Natural killer cell treated with Interleukin-12 subunit alpha and Interleukin-12 subunit beta and Interleukin-15 and Interleukin-18, amount 100 ng/mL, for 72 hours (primary cell): ENCODE data around the gene RFX2. TPM values are rescaled to one million over a fixed set of nuclear protein-coding genes. Genes with fewer than 3 reads are reported as not detected.

Experiments used
- ATAC-seq, 2 donors: fragments of 150-1000 bp; cut with Tn5 transposase in 1 of 2; sonication (Bioruptor Pico), chemical (Tn5 transposase) in 1 of 2; 2 replicates each; pipeline ENCODE4 v1.10.0; 2021
- DNase-seq: peaks from one replicate; pipeline ENCODE4 v3.0.0; 2022; ENCODE audit warnings: low spot score
- H3K27ac Mint-ChIP-seq, 2 donors: 1 replicate in 1 of 2; 2 replicates in 1 of 2; pipeline ENCODE4 v1.8.0; 2022; ENCODE audit warnings: mixed read lengths in 2 of 2, mild to moderate bottlenecking in 1 of 2, moderate library complexity in 1 of 2
- H3K27me3 Mint-ChIP-seq, 2 donors: 1 replicate in 1 of 2; 2 replicates in 1 of 2; pipeline ENCODE4 v1.8.0; 2022; ENCODE audit warnings: mixed read lengths in 2 of 2
- H3K36me3 Mint-ChIP-seq: one replicate; pipeline ENCODE4 v1.8.0; 2022; ENCODE audit warnings: mixed read lengths
- H3K4me1 Mint-ChIP-seq, 2 donors: 1 replicate in 1 of 2; 2 replicates in 1 of 2; pipeline ENCODE4 v1.8.0; 2022; ENCODE audit warnings: low read depth in 2 of 2, mixed read lengths in 2 of 2, mild to moderate bottlenecking in 1 of 2
- H3K4me3 Mint-ChIP-seq: one replicate; pipeline ENCODE4 v1.8.0; 2022; ENCODE audit warnings: mixed read lengths
- H3K9me3 Mint-ChIP-seq: 2 replicates; pipeline ENCODE4 v1.8.0; 2022; ENCODE audit warnings: mixed read lengths
- total RNA-seq, 2 donors: library from RNA; stranded (reverse); gene quantifications; one replicate each; pipeline ENCODE4 v1.2.3, GENCODE V29; 2022

Gene RFX2
- total RNA-seq, 2 donors from 2014 or later, result 6.6 to 6.9 TPM

- Mint-ChIP-seq H3K36me3 (no peaks in the 10 kb centered on the region), H3K27ac (peak overlapping the region in 1 of 2 donors; percentile 0), H3K4me3 (no peak overlapping the region), H3K27me3 (peaks cover 6 to 25% of the 10 kb centered on the region in 2 donors), H3K4me1 (peaks cover 26 to 40% of the 10 kb centered on the region in 2 donors), H3K9me3 (no peaks in the 10 kb centered on the region)
- DNase-seq, result no peak
- peak; percentile 64 to 68 for ATAC-seq
These were observed 44.5 kb downstream of the RFX2 start for GRCh38 chr19:6065685-6066374.

GRCh38 chr19:6064336-6065073, 45.8 kb downstream of the RFX2 start:
- Mint-ChIP-seq H3K4me1 (peaks cover 29 to 42% of the 10 kb centered on the region in 2 donors), H3K4me3 (no peak overlapping the region), H3K27ac (no peak overlapping the region)

GRCh38 chr19:6063576-6064335, 46.5 kb downstream of the RFX2 start:
- ATAC-seq (no peak), DNase-seq (no peak)
- Mint-ChIP-seq H3K4me3 (no peak overlapping the region), H3K9me3 (no peaks in the 10 kb centered on the region), H3K27me3 (peaks cover 6 to 32% of the 10 kb centered on the region in 2 donors), H3K27ac (no peak overlapping the region), H3K4me1 (peaks cover 24 to 38% of the 10 kb centered on the region in 2 donors), H3K36me3 (no peaks in the 10 kb centered on the region)

More at GRCh38 chr19:6064336-6065073, 45.8 kb downstream of the RFX2 start:
- DNase-seq, result no peak
- Mint-ChIP-seq H3K9me3 (no peaks in the 10 kb centered on the region), H3K36me3 (no peaks in the 10 kb centered on the region), H3K27me3 (peaks cover 6 to 32% of the 10 kb centered on the region in 2 donors)
- ATAC-seq, result no peak

- peaks cover 6 to 32% of the 10 kb centered on the region in 2 donors for H3K27me3 Mint-ChIP-seq
- DNase-seq, result no peak
- no peaks in the 10 kb centered on the region for H3K36me3 Mint-ChIP-seq
- no peak for ATAC-seq
- no peak overlapping the region for H3K4me3 Mint-ChIP-seq
- H3K27ac Mint-ChIP-seq, result no peak overlapping the region
- H3K9me3 Mint-ChIP-seq, result no peaks in the 10 kb centered on the region
- peaks cover 24 to 38% of the 10 kb centered on the region in 2 donors for H3K4me1 Mint-ChIP-seq
These were observed 47.2 kb downstream of the RFX2 start for GRCh38 chr19:6062961-6063575.

GRCh38 chr19:6062274-6062673, 48.0 kb downstream of the RFX2 start:
- DNase-seq, result no peak
- Mint-ChIP-seq H3K4me3 (no peak overlapping the region), H3K9me3 (no peaks in the 10 kb centered on the region)

GRCh38 chr19:6061376-6062130, 48.7 kb downstream of the RFX2 start:
- Mint-ChIP-seq H3K4me3 (peak overlapping the region; percentile 4), H3K36me3 (no peaks in the 10 kb centered on the region), H3K27me3 (peaks cover 6 to 28% of the 10 kb centered on the region in 2 donors), H3K4me1 (peaks cover 24 to 30% of the 10 kb centered on the region in 2 donors), H3K9me3 (no peaks in the 10 kb centered on the region), H3K27ac (no peak overlapping the region)
- no peak for DNase-seq
- ATAC-seq, result no peak

More at GRCh38 chr19:6062274-6062673, 48.0 kb downstream of the RFX2 start:
- Mint-ChIP-seq H3K27me3 (peaks cover 6 to 32% of the 10 kb centered on the region in 2 donors), H3K27ac (peak overlapping the region in 1 of 2 donors; percentile 6), H3K36me3 (no peaks in the 10 kb centered on the region), H3K4me1 (peaks cover 24 to 35% of the 10 kb centered on the region in 2 donors)
- peak; percentile 60 to 66 for ATAC-seq

- Mint-ChIP-seq H3K9me3 (no peaks in the 10 kb centered on the region), H3K4me3 (peak overlapping the region; percentile 4), H3K36me3 (no peaks in the 10 kb centered on the region), H3K27ac (no peak overlapping the region), H3K27me3 (peaks cover 6 to 28% of the 10 kb centered on the region in 2 donors), H3K4me1 (peaks cover 20 to 25% of the 10 kb centered on the region in 2 donors)
- DNase-seq (no peak), ATAC-seq (peak in 1 of 2 donors; percentile 29)
These were observed 49.5 kb downstream of the RFX2 start for GRCh38 chr19:6060600-6061375.

- Mint-ChIP-seq H3K36me3 (no peaks in the 10 kb centered on the region), H3K27ac (no peak overlapping the region), H3K9me3 (no peaks in the 10 kb centered on the region), H3K4me1 (peaks cover 20 to 22% of the 10 kb centered on the region in 2 donors), H3K27me3 (peaks cover 6 to 31% of the 10 kb centered on the region in 2 donors), H3K4me3 (no peak overlapping the region)
- no peak for DNase-seq
- no peak for ATAC-seq
These were observed 50.2 kb downstream of the RFX2 start for GRCh38 chr19:6059988-6060599.

GRCh38 chr19:6059396-6059947, 50.8 kb downstream of the RFX2 start:
- H3K27ac Mint-ChIP-seq, result no peak overlapping the region
- H3K27me3 Mint-ChIP-seq, result peaks cover 6 to 31% of the 10 kb centered on the region in 2 donors

GRCh38 chr19:6058518-6059201, 51.6 kb downstream of the RFX2 start:
- Mint-ChIP-seq H3K27ac (no peak overlapping the region), H3K4me3 (no peak overlapping the region), H3K9me3 (no peaks in the 10 kb centered on the region), H3K4me1 (peaks cover 20 to 22% of the 10 kb centered on the region in 2 donors), H3K36me3 (no peaks in the 10 kb centered on the region), H3K27me3 (peaks cover 6 to 28% of the 10 kb centered on the region in 2 donors)
- no peak for DNase-seq
- no peak for ATAC-seq

More at GRCh38 chr19:6059396-6059947, 50.8 kb downstream of the RFX2 start:
- Mint-ChIP-seq H3K4me3 (no peak overlapping the region), H3K4me1 (peaks cover 20 to 22% of the 10 kb centered on the region in 2 donors), H3K36me3 (no peaks in the 10 kb centered on the region), H3K9me3 (no peaks in the 10 kb centered on the region)
- DNase-seq, result no peak
- no peak for ATAC-seq
